SU-DHL-6 (cell line): ENCODE measurements around the gene SLC45A1.

ENCODE experiments used
- EZH2phosphoT487 ChIP-seq: fragments of 200-600 bp; sonication (generic), shearing (Covaris generic); conservative IDR thresholded peaks from 2 replicates; pipeline ENCODE4 v1.6.1; 2018; ENCODE audit warnings: mild to moderate bottlenecking, antibody characterized with exemption, low read length, moderate library complexity, mixed read lengths
- TF ChIP-seq, protein P1 (sequence below): fragments of 200-600 bp; sonication (generic); IDR thresholded peaks from one replicate; pipeline ENCODE4 v1.5.1; 2017; ENCODE audit warnings: antibody characterized with exemption, mild to moderate bottlenecking, low read length, moderate library complexity; ENCODE audit not compliant: insufficient read depth, poor library complexity, severe bottlenecking

DNA sequence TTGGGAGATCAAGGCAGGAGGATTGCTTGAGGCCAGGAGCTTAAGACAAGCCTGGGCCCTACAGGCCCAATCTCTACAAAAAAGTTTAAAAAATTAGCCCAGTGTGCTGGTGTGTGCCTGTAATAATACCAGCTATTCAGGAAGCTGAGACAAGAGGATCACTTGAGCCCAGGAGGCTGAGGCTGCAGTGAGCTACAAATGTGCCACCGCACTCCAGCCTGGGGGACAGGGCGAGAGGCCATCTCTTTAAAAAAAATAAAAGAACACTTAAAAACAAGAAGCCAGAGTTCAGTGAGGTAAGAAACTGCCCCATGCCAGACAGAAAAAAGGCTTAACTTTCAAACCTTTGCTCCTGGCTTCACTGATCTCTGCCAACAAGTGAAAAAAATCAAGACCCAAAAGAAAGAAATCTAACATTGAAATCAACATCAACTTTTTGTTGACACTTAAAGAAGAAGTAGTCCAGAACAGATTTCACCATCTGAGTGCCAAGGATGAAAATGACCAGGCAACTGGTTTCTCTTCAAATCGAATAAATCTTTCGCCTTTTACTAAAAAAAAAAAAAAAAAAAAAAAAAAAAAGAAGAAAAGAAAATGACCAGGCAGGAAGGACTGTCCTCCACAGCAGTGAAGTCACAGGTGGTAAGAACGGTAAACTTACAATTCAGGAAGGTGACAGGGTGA is 51.2 kb downstream of the SLC45A1 start:
- no peak for TF ChIP-seq EZH2phosphoT487
- TF ChIP-seq, protein P1, sequence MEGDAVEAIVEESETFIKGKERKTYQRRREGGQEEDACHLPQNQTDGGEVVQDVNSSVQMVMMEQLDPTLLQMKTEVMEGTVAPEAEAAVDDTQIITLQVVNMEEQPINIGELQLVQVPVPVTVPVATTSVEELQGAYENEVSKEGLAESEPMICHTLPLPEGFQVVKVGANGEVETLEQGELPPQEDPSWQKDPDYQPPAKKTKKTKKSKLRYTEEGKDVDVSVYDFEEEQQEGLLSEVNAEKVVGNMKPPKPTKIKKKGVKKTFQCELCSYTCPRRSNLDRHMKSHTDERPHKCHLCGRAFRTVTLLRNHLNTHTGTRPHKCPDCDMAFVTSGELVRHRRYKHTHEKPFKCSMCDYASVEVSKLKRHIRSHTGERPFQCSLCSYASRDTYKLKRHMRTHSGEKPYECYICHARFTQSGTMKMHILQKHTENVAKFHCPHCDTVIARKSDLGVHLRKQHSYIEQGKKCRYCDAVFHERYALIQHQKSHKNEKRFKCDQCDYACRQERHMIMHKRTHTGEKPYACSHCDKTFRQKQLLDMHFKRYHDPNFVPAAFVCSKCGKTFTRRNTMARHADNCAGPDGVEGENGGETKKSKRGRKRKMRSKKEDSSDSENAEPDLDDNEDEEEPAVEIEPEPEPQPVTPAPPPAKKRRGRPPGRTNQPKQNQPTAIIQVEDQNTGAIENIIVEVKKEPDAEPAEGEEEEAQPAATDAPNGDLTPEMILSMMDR: no peak
